Smooth muscle cell of the brain vasculature (primary cell): ENCODE measurements around the gene LPCAT3.

Experiments used
- DNase-seq: peaks from one replicate; pipeline ENCODE4 v3.0.0-alpha.2; 2012; ENCODE audit warnings: low read depth, low spot score

The LPCAT3 gene

GRCh38 chr12:6953442-6954315 lies 64.6 kb downstream of the LPCAT3 start:
- DNase-seq: no peak

GRCh38 chr12:6952863-6953441 lies 65.3 kb downstream of the LPCAT3 start:
- no peak for DNase-seq

DNA sequence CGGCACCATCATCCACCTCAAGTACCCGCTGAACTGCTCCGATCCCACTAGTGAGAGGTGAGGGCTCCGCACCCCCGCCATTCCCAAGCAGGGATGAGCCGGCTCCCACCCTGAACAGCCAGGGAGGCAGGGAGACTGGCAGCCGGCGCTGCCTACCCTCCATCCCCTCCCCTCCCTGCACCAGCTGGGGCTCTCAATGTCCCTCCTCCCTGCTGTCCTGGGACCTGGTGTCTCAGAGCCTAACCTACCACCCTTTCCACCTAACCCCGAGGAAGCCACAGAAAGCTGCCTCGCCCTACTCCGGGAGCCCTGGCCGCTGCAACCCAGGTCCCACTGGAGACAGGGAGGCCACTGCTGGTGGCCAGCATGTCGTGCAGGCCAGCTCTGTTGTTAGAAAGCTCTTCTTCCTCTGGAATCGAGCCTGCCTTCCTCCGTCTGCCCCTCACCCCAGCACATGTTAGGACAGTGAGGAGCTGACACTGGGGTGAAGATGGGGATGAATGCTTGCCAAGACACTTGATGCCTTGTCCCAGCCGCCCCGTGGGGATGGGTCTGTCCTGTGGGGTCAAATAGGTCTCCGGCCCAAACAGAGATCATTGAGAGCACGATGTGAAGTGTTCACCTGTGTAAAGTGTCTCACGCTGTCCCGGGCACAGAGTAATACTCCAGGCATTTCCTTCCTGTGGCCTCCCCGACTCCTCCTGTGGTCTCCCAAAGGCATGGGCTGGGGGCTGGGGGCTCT lies 66.0 kb downstream of the LPCAT3 start:
- no peak for DNase-seq

DNA sequence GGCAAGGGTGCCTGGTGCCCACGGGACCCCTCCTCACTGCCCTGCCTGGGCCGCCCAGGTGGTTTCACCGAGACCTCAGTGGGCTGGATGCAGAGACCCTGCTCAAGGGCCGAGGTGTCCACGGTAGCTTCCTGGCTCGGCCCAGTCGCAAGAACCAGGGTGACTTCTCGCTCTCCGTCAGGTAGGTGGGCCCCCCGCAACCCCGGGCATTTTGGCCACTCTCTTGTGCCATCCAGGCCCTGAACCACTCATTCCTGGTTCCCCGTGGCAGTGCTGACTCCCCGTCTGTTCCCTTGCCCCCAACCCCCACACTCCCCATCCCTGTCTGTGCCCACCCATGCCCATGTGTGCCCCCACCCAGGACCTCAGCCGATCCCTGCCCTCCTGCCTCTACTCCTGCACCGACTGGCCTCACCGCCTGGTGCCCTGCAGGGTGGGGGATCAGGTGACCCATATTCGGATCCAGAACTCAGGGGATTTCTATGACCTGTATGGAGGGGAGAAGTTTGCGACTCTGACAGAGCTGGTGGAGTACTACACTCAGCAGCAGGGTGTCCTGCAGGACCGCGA lies 66.6 kb downstream of the LPCAT3 start:
- no peak for DNase-seq

DNA sequence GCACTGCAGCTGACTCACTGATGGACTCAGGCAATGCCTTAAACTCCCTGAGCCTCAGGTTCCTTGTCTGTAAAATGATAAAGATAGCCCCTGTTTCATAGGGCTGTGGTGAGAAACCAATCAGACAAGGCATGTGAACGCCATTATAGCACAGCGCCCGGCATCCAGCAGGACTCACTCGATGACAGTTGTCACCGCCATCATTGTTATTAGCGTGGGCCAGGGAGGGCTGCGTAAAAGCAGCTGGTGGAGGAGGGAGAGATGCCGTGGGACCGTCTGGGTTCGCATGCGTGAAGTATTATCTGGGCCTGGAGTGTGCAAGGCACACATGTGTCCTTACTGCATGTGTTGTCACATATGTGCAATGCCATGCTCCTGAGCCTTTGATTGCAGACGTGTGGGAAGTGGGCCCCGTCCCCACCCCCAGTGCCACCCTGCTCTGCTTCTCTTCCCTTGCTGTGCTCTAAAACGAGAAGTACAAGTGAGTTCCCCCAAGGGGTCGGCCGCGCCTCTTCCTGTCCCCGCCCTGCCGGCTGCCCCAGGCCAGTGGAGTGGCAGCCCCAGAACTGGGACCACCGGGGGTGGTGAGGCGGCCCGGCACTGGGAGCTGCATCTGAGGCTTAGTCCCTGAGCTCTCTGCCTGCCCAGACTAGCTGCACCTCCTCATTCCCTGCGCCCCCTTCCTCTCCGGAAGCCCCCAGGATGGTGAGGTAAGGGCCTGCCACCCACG lies 67.3 kb downstream of the LPCAT3 start, which contains the start of gene PTPN6:
TSS of gene PTPN6 (plus strand) at position 546 of the 730 bp plus-strand sequence. CDS start at position 703, 157 bp downstream.
- DNase-seq: no peak

DNA sequence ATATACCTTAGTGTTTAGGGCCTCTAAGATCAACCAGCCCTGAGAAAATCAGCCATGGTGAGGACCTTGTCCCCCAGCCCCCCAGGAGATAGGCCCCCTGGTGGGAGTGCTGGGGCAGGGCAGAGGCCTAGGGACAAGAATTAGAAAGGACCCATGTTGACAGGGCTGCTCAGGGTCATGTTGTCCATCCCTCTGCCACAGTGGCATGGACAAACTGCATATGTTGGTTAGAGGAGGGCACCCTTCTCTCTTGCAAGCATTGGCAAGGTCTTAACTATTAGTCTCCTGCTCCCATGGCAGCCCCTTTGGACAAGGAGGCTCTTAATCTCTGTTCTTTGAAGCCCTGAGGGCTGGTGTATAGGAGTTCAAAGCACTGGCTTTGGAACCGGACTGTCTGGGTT lies 67.9 kb downstream of the LPCAT3 start:
- no peak for DNase-seq

GRCh38 chr12:6948873-6949594 lies 69.2 kb downstream of the LPCAT3 start:
- no peak for DNase-seq

DNA sequence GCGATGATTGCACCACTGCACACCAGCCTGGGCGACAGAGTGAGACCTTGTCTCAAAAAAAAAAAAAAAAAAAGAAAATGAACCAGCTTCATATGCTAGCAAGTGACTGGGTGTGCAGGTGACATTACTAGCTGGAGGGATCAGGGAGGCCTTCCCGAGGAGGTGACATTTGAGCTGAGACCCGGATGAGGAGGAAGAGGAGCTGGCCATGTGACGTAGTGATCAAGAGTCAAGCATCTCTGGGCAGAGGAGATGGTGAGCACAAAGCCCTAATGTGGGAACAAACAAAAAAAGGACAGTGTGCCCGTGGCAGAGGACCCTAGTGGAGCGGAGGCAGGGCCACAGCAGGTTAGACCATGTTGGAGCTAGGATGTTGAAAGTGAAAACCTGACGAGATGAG lies 70.7 kb downstream of the LPCAT3 start:
- DNase-seq: no peak

DNA sequence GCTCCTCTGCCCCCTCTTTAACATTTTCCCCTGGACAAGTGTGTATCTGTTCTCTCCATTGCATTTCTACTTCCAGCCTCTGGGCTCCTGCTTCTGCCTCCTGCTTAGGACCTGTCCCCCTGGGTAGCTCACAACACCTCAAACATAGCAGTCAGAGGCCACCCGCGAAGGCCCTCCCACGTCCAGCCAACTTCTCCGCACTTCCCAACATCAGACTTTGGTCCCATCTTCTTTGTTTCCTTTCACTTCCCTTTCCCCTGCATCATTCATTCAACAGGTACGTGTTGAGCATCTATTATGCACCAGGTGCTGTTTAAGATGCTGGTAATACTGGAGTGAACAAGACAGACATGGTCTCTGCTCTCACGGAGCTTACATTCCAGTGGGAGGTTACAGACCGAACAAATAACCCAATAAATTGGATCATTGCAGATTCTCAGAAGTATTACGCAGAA lies 71.3 kb downstream of the LPCAT3 start:
- no peak for DNase-seq

- no peak for DNase-seq
Measured at GRCh38 chr12:6946033-6946919, 72.0 kb downstream of the LPCAT3 start.

GRCh38 chr12:6945613-6946012 lies 72.7 kb downstream of the LPCAT3 start:
- no peak for DNase-seq

GRCh38 chr12:6944381-6945186 lies 73.7 kb downstream of the LPCAT3 start:
- peak; percentile 79 for DNase-seq

- DNase-seq: peak; percentile 65
Measured at GRCh38 chr12:6943722-6944380, 74.4 kb downstream of the LPCAT3 start, which contains the start of the genes C12orf57 and RNU7-1. TSS of gene C12orf57 (plus strand) at chr12:6944022. CDS start at chr12:6944122, 100 bp downstream. TSS of gene RNU7-1 (plus strand) at chr12:6943816.

GRCh38 chr12:6943389-6943721 lies 74.9 kb downstream of the LPCAT3 start:
- DNase-seq: peak; percentile 86

GRCh38 chr12:6942331-6942665 lies 76.0 kb downstream of the LPCAT3 start:
- DNase-seq: no peak

GRCh38 chr12:6941782-6942181 lies 76.5 kb downstream of the LPCAT3 start:
- DNase-seq: no peak

DNA sequence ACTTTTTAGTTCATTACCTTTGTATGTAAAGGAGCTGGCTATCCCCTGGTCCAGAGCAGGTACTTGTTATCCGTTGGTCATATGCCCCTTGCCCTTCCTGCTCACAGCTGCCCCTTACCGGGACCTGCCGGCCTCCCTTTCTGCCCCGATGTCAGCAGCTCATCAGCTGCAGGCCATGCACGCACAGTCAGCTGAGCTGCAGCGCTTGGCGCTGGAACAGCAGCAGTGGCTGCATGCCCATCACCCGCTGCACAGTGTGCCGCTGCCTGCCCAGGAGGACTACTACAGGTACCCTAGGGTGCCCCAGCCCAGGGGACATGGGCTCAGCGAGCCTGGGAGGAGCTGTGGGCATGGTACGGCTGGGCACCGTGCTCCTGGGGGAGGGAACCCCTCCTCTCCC lies 77.0 kb downstream of the LPCAT3 start:
- no peak for DNase-seq

- DNase-seq: no peak
Measured at GRCh38 chr12:6939191-6939540, 79.1 kb downstream of the LPCAT3 start.
